ENCODE results near the gene PRRT3.
"Not testable (repeated sequence)": the region's sequence is repeated elsewhere in the genome, so short reads cannot be mapped to it uniquely, and the experiment has no call there.

The PRRT3 gene

GRCh38 chr3:9897408-9898372 is 54.5 kb downstream of the PRRT3 start:
- DNase-seq, result no peak

GRCh38 chr3:9896755-9897407 is 55.3 kb downstream of the PRRT3 start:
- DNase-seq, result not testable (repeated sequence)

- not testable (repeated sequence) for DNase-seq
These were observed 56.5 kb downstream of the PRRT3 start for GRCh38 chr3:9895715-9896114.
